ENCODE data around the gene GALNT9.
"Not testable (repeated sequence)": the region's sequence is repeated elsewhere in the genome, so short reads cannot be mapped to it uniquely, and the experiment has no call there.

The GALNT9 gene

DNA sequence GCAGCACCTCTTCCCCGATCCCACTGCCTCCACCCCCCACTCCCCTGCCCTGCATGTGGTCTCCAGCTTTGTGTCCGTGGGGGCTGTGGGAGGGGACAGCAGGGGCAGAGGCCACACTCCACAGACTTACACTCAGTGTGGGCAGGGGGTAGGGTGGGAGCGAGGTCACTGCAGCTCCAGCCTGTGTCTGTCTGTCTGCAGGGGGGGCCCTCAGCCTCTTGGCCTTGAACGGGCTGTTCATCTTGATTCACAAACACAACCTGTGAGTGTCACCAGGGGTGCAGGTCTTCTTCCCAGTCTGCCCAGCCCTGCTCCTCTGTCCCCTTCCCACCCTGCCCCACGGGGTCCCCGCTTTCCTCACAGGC, 178.6 kb downstream of the GALNT9 start:
- H2AFZ ChIP-seq (ENCODE audit: low read depth, low read length): no peak overlapping the region
- H3K4me1 ChIP-seq (ENCODE audit: insufficient read depth, low read length): peaks cover 19% of the 10 kb centered on the region
- H3K4me2 ChIP-seq (ENCODE audit: insufficient read depth, low read length): no peak overlapping the region
- H3K36me3 ChIP-seq (ENCODE audit: insufficient read depth, low read length): peaks cover 50% of the 10 kb centered on the region
- no peak overlapping the region for H3K4me3 ChIP-seq (ENCODE audit: low read depth in 1 of 2, low read length in 2 of 2)
- H3K9me3 ChIP-seq (ENCODE audit: insufficient read depth, low read length, severe bottlenecking): peaks cover 3% of the 10 kb centered on the region
- DNase-seq: no peak
- H3K79me2 ChIP-seq (ENCODE audit: insufficient read depth, low read length): peaks cover 27% of the 10 kb centered on the region
- peaks cover 31% of the 10 kb centered on the region for H4K20me1 ChIP-seq (ENCODE audit: insufficient read depth, low read length)
- ATAC-seq (ENCODE audit: insufficient read depth, low read depth): no peak
- H3K27me3 ChIP-seq (ENCODE audit: insufficient read depth, low read length, poor library complexity): no peaks in the 10 kb centered on the region
- no peak overlapping the region for H3K27ac ChIP-seq (ENCODE audit: low read length)
- TF ChIP-seq CTCF (IDR thresholded peaks at IDR 0.05; ENCODE audit: borderline replicate concordance, extremely low read depth, low read length, poor library complexity, severe bottlenecking) (no peak), EZH2 (IDR thresholded peaks at IDR 0.05; ENCODE audit: borderline replicate concordance, low read depth, low read length, severe bottlenecking) (no peak)
- H3K9ac ChIP-seq (ENCODE audit: low read depth, low read length): no peak overlapping the region

- Histone ChIP-seq H3K36me3 (ENCODE audit: insufficient read depth, low read length) (peaks cover 53% of the 10 kb centered on the region), H3K79me2 (ENCODE audit: insufficient read depth, low read length) (peaks cover 39% of the 10 kb centered on the region), H4K20me1 (ENCODE audit: insufficient read depth, low read length) (peaks cover 38% of the 10 kb centered on the region), H3K4me1 (ENCODE audit: insufficient read depth, low read length) (peaks cover 29% of the 10 kb centered on the region)
- H3K9me3 ChIP-seq (ENCODE audit: insufficient read depth, low read length, severe bottlenecking); H3K9ac ChIP-seq (ENCODE audit: low read depth, low read length); H3K4me2 ChIP-seq (ENCODE audit: insufficient read depth, low read length); H3K27me3 ChIP-seq (ENCODE audit: insufficient read depth, low read length, poor library complexity); DNase-seq; H2AFZ ChIP-seq (ENCODE audit: low read depth, low read length); ATAC-seq (ENCODE audit: insufficient read depth, low read depth); H3K27ac ChIP-seq (ENCODE audit: low read length); H3K4me3 ChIP-seq (ENCODE audit: low read depth in 1 of 2, low read length in 2 of 2): not testable (repeated sequence)
Measured at GRCh38 chr12:132149526-132149925, 179.9 kb downstream of the GALNT9 start.

DNA sequence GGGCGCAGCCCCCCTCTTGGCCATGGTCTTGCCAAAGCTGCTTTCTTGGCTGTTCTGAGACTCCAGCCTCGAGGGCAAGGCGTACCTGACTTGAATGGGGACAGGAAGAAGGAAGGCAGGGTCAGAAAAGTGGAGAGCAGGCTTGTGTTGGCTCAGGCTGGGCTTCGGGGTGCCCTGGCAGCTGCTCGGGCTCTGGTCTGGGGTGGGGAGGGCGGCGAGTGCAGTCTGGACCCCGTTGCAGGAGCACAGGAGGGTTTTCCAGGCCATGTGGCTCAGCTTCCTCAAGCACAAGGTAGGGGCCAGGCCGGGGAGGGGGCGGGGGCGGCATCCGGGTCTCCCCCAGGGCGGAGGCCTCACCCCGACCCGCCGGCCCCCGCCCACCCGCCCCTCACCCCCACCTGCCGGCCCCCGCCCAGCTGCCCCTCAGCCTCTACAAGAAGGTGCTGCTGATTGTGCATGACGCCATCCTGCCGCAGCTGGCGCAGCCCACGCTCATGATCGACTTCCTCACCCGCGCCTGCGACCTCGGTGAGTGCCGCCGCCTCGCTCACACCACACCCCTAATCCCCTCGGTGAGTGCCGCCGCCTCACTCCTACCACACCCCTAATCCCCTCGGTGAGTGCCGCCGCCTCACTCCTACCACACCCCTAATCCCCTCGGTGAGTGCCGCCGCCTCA, 180.9 kb downstream of the GALNT9 start:
- ATAC-seq (ENCODE audit: insufficient read depth, low read depth) (no peak), DNase-seq (no peak)
- peaks cover 53% of the 10 kb centered on the region for H3K36me3 ChIP-seq (ENCODE audit: insufficient read depth, low read length)
- no peaks in the 10 kb centered on the region for H3K27me3 ChIP-seq (ENCODE audit: insufficient read depth, low read length, poor library complexity)
- no peak overlapping the region for H3K4me2 ChIP-seq (ENCODE audit: insufficient read depth, low read length)
- H2AFZ ChIP-seq (ENCODE audit: low read depth, low read length): no peak overlapping the region
- H3K4me1 ChIP-seq (ENCODE audit: insufficient read depth, low read length): peaks cover 25% of the 10 kb centered on the region
- H3K9me3 ChIP-seq (ENCODE audit: insufficient read depth, low read length, severe bottlenecking): peaks cover 3% of the 10 kb centered on the region
- TF ChIP-seq CTCF (IDR thresholded peaks at IDR 0.05; ENCODE audit: borderline replicate concordance, extremely low read depth, low read length, poor library complexity, severe bottlenecking): no peak
- no peak for TF ChIP-seq EZH2 (IDR thresholded peaks at IDR 0.05; ENCODE audit: borderline replicate concordance, low read depth, low read length, severe bottlenecking)
- no peak overlapping the region for H3K4me3 ChIP-seq (ENCODE audit: low read depth in 1 of 2, low read length in 2 of 2)
- no peak overlapping the region for H3K27ac ChIP-seq (ENCODE audit: low read length)
- H4K20me1 ChIP-seq (ENCODE audit: insufficient read depth, low read length): peaks cover 31% of the 10 kb centered on the region
- no peak overlapping the region for H3K9ac ChIP-seq (ENCODE audit: low read depth, low read length)
- peaks cover 48% of the 10 kb centered on the region for H3K79me2 ChIP-seq (ENCODE audit: insufficient read depth, low read length)

DNA sequence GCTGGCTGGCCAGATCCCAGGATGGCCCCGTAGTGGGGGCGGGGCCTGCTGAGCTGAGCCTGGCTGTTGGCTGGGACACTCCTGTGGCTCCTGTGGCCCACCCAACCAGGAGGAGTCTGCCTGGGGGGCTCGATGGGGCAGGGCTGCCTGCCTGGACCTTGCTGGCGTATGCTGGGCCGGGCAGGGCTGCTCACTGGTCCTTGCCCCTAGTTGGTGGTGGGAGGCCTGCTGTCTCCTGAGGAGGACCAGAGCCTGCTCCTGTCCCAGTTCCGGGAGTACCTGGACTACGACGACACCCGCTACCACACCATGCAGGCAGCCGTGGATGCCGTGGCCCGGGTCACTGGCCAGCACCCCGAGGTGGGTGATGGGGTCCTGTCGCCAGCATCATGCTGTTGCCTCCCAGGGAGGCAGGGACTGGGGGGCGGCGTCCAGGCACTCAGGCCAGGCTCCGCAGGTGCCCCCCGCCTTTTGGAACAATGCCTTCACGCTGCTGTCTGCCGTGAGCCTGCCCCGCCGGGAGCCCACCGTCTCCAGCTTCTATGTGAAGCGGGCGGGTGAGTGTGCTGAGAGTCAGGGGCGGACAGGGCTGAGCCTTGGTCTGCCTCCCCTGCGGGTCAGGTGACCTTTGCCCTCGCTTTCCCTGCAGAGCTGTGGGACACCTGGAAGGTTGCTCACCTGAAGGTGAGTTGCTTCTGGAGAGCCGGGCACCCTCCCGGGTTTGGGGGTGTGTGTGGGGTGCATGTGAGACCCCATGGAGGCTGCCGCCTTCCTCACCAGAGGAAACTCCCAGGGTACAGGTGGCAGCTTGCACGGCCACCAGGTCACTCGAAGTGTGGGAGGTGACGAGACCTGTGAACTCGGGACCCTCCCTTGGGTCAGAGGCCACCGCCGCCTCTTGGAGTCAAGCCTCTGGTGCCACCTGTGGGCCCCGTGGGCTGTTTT, 181.7 kb downstream of the GALNT9 start:
- no peak overlapping the region for H3K9ac ChIP-seq (ENCODE audit: low read depth, low read length)
- H3K27ac ChIP-seq (ENCODE audit: low read length): no peak overlapping the region
- peaks cover 36% of the 10 kb centered on the region for H4K20me1 ChIP-seq (ENCODE audit: insufficient read depth, low read length)
- no peak overlapping the region for H2AFZ ChIP-seq (ENCODE audit: low read depth, low read length)
- TF ChIP-seq CTCF (IDR thresholded peaks at IDR 0.05; ENCODE audit: borderline replicate concordance, extremely low read depth, low read length, poor library complexity, severe bottlenecking): no peak
- no peak for ATAC-seq (ENCODE audit: insufficient read depth, low read depth)
- H3K79me2 ChIP-seq (ENCODE audit: insufficient read depth, low read length): peaks cover 56% of the 10 kb centered on the region
- peaks cover 59% of the 10 kb centered on the region for H3K36me3 ChIP-seq (ENCODE audit: insufficient read depth, low read length)
- DNase-seq: no peak
- H3K4me3 ChIP-seq (ENCODE audit: low read depth in 1 of 2, low read length in 2 of 2): no peak overlapping the region
- peaks cover 32% of the 10 kb centered on the region for H3K4me1 ChIP-seq (ENCODE audit: insufficient read depth, low read length)
- no peak overlapping the region for H3K4me2 ChIP-seq (ENCODE audit: insufficient read depth, low read length)
- H3K9me3 ChIP-seq (ENCODE audit: insufficient read depth, low read length, severe bottlenecking): peaks cover 3% of the 10 kb centered on the region
- H3K27me3 ChIP-seq (ENCODE audit: insufficient read depth, low read length, poor library complexity): no peaks in the 10 kb centered on the region

Measured in DND-41 (cell line).